ENCODE results near the gene LRRC32. TPM values are rescaled to one million over a fixed set of nuclear protein-coding genes. Genes with fewer than 3 reads are reported as not detected.

LRRC32 gene
- polyA plus RNA-seq, 1 donor from 2014 or later, result not detected

GRCh38 chr11:76649851-76650372 is 20.6 kb downstream of the LRRC32 start:
- H3K27ac ChIP-seq (ENCODE audit: low read length), result no peak overlapping the region
- no peaks in the 10 kb centered on the region for H3K36me3 ChIP-seq (ENCODE audit: insufficient read depth, low read length)
- H3K4me3 ChIP-seq (ENCODE audit: low read length), result no peak overlapping the region
- H3F3A ChIP-seq (ENCODE audit: insufficient read depth, low read length, poor library complexity, severe bottlenecking), result no peaks in the 10 kb centered on the region
- no peak overlapping the region for H3K4me2 ChIP-seq (ENCODE audit: low read length)
- no peaks in the 10 kb centered on the region for H3K9me3 ChIP-seq (ENCODE audit: low read length)
- TF ChIP-seq TAF1 (IDR thresholded peaks at IDR 0.05; ENCODE audit: low read depth) (no peak), CTCF (IDR thresholded peaks at IDR 0.05; ENCODE audit: poor library complexity, severe bottlenecking) (no peak), RAD21 (conservative IDR thresholded peaks at IDR 0.05) (no peak), EP300 (conservative IDR thresholded peaks at IDR 0.05; ENCODE audit: poor library complexity, severe bottlenecking) (no peak), POLR2AphosphoS5 (IDR thresholded peaks at IDR 0.05) (no peak), MXI1 (conservative IDR thresholded peaks at IDR 0.05; ENCODE audit: poor library complexity, severe bottlenecking) (no peak), EZH2 (IDR thresholded peaks at IDR 0.05; ENCODE audit: borderline replicate concordance, insufficient read depth, low read length, poor library complexity, severe bottlenecking) (no peak), SMC3 (conservative IDR thresholded peaks at IDR 0.05; ENCODE audit: poor library complexity) (no peak), REST (IDR thresholded peaks at IDR 0.05; ENCODE audit: borderline replicate concordance) (no peak)
- no peaks in the 10 kb centered on the region for H3K9me2 ChIP-seq (ENCODE audit: insufficient read depth, low read length)
- H3K27me3 ChIP-seq (ENCODE audit: insufficient read depth, low read depth, low read length), result no peaks in the 10 kb centered on the region
- H3K79me2 ChIP-seq (replicated peaks; ENCODE audit: insufficient read depth, low read length), result no peaks in the 10 kb centered on the region
- H2AFZ ChIP-seq (ENCODE audit: low read depth, low read length), result no peak overlapping the region
- H4K20me1 ChIP-seq (ENCODE audit: insufficient read depth), result no peaks in the 10 kb centered on the region
- H3K9ac ChIP-seq (ENCODE audit: low read length), result no peak overlapping the region

- no peaks in the 10 kb centered on the region for H3K9me3 ChIP-seq (ENCODE audit: low read length)
- no peak for TF ChIP-seq EP300 (conservative IDR thresholded peaks at IDR 0.05; ENCODE audit: poor library complexity, severe bottlenecking)
- no peak for TF ChIP-seq SMC3 (conservative IDR thresholded peaks at IDR 0.05; ENCODE audit: poor library complexity)
- no peak for TF ChIP-seq POLR2AphosphoS5 (IDR thresholded peaks at IDR 0.05)
- H3F3A ChIP-seq (ENCODE audit: insufficient read depth, low read length, poor library complexity, severe bottlenecking), result no peaks in the 10 kb centered on the region
- no peaks in the 10 kb centered on the region for H3K79me2 ChIP-seq (replicated peaks; ENCODE audit: insufficient read depth, low read length)
- no peaks in the 10 kb centered on the region for H3K36me3 ChIP-seq (ENCODE audit: insufficient read depth, low read length)
- H3K27me3 ChIP-seq (ENCODE audit: insufficient read depth, low read depth, low read length), result no peaks in the 10 kb centered on the region
- H3K4me3 ChIP-seq (ENCODE audit: low read length), result no peak overlapping the region
- no peaks in the 10 kb centered on the region for H4K20me1 ChIP-seq (ENCODE audit: insufficient read depth)
- no peak overlapping the region for H3K9ac ChIP-seq (ENCODE audit: low read length)
- no peak overlapping the region for H2AFZ ChIP-seq (ENCODE audit: low read depth, low read length)
- H3K9me2 ChIP-seq (ENCODE audit: insufficient read depth, low read length), result no peaks in the 10 kb centered on the region
- H3K4me2 ChIP-seq (ENCODE audit: low read length), result no peak overlapping the region
- no peak overlapping the region for H3K27ac ChIP-seq (ENCODE audit: low read length)
These were observed 21.5 kb downstream of the LRRC32 start for GRCh38 chr11:76649011-76649410.

Measured in neural cell (in vitro differentiated cells).